B cell (primary cell): ENCODE measurements around the gene ORMDL1.

ENCODE experiments used
- EZH2 ChIP-seq: IDR thresholded peaks from 2 replicates; pipeline ENCODE4 v1.6.1; 2012; ENCODE audit warnings: borderline replicate concordance, low read depth, mild to moderate bottlenecking, moderate library complexity, low read length; ENCODE audit not compliant: insufficient read depth, poor library complexity, severe bottlenecking
- TF ChIP-seq, protein P1 (sequence below): fragments of 200-600 bp; IDR thresholded peaks from one replicate; pipeline ENCODE4 v1.8.0; 2022; ENCODE audit warnings: antibody characterized with exemption, mild to moderate bottlenecking

DNA sequence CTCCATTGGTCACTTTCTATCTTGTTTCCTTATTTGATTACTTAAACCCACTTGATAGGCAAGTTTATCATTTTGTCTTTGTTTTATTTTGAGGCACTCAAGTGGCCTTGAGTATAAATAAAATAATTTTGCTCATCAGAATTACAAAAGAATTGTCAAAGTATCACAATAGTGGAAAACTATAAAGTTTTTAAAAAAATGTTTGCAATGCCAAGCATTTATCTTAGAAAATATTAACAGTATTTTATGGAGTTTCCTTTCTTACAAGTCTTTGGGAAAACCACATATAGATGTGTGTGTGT is 14.8 kb upstream of the ORMDL1 start:
- TF ChIP-seq, protein P1, sequence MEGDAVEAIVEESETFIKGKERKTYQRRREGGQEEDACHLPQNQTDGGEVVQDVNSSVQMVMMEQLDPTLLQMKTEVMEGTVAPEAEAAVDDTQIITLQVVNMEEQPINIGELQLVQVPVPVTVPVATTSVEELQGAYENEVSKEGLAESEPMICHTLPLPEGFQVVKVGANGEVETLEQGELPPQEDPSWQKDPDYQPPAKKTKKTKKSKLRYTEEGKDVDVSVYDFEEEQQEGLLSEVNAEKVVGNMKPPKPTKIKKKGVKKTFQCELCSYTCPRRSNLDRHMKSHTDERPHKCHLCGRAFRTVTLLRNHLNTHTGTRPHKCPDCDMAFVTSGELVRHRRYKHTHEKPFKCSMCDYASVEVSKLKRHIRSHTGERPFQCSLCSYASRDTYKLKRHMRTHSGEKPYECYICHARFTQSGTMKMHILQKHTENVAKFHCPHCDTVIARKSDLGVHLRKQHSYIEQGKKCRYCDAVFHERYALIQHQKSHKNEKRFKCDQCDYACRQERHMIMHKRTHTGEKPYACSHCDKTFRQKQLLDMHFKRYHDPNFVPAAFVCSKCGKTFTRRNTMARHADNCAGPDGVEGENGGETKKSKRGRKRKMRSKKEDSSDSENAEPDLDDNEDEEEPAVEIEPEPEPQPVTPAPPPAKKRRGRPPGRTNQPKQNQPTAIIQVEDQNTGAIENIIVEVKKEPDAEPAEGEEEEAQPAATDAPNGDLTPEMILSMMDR = peak; percentile 1
- TF ChIP-seq EZH2 = no peak
